GM21447 (cell line): ENCODE measurements around the gene CFAP46.

Experiments
- ATAC-seq: cut with Tn5 transposase; IDR thresholded peaks from one replicate; pipeline ENCODE4 v1.9.1; 2021; ENCODE audit not compliant: unreplicated experiment

The CFAP46 gene

GRCh38 chr10:132942101-132943057 is at the start of gene CFAP46:
Gene CFAP46, minus strand, starts transcription at chr10:132942570. Its CDS starts 86 bp downstream, at chr10:132942484.
- ATAC-seq = no peak

DNA sequence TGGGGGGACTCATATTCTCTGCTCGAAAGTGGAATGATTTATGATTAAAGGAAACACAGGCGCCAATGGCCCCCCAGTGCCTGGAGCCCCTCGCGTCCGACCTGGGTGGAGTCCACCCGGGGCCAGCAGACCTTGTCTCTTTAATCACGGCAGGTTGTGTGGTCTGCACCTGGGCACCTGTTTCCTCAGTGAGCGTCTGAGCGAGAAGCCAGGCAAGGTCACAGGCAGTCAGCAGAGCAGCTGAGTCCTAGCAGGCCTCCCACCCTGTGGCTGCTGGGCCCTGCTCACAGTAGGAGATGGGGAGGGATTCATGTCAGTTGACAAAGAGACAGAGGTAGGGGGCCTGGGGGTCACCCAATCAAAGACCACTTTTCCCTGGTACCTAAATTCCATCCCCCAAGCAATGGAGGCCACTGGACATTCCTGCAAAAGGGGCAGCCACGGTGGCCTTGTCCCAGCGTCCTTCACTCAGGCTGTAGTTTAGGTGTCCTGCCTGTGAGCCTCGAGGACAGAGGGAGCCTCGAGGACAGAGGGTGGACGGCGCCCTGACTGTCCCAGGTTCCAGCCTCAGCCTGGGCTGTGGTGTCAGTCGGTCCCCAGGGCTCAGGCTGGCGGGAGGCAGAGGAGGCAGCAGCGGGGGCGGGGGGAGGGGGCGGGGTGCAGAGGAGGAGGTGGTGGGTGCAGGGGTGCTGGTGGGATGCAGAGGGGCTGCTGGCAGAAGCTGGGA is 49.5 kb upstream of the CFAP46 start:
- no peak for ATAC-seq

- ATAC-seq = no peak
These were observed 48.5 kb upstream of the CFAP46 start for GRCh38 chr10:132990684-132991545.

- no peak for ATAC-seq
These were observed 47.4 kb upstream of the CFAP46 start for GRCh38 chr10:132989476-132990415.

GRCh38 chr10:132988988-132989387 is 46.6 kb upstream of the CFAP46 start:
- no peak for ATAC-seq

DNA sequence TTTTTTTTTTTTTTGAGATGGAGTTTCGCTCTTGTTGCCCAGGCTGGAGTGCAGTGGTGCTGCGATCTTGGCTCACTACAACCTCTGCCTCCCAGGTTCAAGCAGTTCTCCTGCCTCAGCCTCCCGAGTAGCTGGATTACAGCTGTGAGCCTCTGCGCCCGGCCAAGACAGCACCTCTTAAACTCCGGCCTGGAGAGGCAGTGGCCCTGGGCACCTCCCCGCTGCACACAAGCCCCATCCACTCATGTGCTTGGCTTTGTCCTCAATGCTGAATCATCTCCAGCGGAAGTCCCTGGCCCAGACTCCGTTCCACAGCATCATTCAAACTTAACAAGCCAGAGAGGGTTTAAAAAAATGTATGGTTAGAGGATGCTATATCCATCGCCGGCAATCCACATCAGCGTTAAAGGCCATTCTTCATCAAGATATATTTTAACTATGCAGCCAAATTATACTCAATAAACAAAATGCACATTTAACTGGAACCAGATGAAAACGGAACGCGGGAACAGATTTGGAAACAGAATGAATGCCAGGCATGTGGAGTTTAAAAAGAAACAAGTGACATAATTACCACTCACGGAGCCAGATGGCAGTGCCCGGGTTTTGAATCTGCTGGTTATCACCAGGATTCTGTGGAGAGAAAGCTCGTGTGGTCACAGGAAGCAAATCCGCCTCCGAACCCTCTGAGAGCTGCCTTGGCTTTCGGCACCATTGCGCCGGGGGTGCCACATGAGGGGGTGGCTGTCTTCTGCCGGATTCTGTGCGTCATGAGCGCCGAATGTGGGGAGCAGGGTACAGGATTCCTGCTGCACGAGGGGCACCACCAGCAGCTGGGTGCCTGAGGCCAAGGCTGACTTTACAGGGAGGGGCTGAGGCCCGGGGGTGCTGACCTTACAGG is 45.6 kb upstream of the CFAP46 start:
- ATAC-seq = no peak

DNA sequence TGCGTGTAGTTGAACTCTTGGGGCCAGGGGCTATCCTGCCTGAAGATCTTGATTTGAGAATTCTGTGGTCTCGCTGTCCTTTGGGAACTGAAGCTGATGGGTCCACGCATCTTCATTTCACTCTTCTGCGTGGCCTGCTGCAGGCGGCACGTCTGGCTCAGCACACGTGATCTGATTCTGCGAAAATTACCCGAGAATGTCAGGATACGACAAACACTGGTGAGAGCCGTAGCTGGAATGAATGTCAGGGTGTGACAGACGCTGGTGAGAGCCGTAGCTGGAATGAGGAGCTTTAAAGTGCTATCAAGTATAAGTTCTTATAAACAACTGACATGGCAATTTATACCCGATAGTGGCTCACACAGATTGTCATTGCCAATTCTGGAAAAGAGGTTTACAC is 44.6 kb upstream of the CFAP46 start:
- no peak for ATAC-seq

DNA sequence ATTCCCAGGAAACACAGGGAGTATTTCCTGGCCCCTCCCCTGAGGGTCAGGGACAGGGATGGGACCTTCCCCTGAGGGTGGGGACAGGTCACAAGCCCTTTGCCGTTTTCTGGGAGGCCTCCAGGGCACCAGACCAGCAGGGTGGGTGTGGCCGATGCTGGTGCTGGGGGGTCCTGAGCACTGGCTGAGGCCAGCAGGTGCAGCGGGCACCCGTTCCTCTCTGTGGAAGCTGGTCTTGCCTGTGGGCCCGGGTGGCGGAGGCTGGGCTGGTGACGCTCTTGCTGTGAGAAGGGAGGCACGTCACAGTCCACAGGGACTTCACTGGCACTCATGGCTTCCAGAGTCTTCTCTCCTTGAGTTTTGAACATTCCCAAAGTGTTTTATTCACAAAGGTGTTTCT is 44.2 kb upstream of the CFAP46 start:
- no peak for ATAC-seq

GRCh38 chr10:132986076-132986475 is 43.7 kb upstream of the CFAP46 start:
- no peak for ATAC-seq

- no peak for ATAC-seq
These were observed 43.2 kb upstream of the CFAP46 start for GRCh38 chr10:132985546-132985900.

GRCh38 chr10:132984801-132985545 is 42.6 kb upstream of the CFAP46 start:
- no peak for ATAC-seq

DNA sequence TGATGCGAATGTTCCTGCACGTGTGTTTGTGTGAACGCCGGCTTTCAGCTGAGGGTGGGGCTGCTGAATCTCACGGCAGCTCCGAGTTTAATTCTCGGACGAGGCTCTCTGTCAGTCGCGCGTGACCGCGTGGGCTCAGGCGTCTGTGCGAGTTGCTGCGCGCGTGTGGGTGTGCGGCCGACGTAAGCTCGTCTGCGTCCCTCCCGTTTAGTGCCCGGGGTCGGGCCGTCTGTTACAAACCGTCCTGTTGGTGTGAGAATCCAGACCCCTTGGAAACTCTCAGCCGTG is 41.6 kb upstream of the CFAP46 start:
- no peak for ATAC-seq

GRCh38 chr10:132983252-132984007 is 41.1 kb upstream of the CFAP46 start:
- no peak for ATAC-seq

- no peak for ATAC-seq
These were observed 40.1 kb upstream of the CFAP46 start for GRCh38 chr10:132982301-132982989.

GRCh38 chr10:132981746-132982145 is 39.4 kb upstream of the CFAP46 start:
- ATAC-seq = no peak

- no peak for ATAC-seq
These were observed 38.8 kb upstream of the CFAP46 start for GRCh38 chr10:132981173-132981555.

DNA sequence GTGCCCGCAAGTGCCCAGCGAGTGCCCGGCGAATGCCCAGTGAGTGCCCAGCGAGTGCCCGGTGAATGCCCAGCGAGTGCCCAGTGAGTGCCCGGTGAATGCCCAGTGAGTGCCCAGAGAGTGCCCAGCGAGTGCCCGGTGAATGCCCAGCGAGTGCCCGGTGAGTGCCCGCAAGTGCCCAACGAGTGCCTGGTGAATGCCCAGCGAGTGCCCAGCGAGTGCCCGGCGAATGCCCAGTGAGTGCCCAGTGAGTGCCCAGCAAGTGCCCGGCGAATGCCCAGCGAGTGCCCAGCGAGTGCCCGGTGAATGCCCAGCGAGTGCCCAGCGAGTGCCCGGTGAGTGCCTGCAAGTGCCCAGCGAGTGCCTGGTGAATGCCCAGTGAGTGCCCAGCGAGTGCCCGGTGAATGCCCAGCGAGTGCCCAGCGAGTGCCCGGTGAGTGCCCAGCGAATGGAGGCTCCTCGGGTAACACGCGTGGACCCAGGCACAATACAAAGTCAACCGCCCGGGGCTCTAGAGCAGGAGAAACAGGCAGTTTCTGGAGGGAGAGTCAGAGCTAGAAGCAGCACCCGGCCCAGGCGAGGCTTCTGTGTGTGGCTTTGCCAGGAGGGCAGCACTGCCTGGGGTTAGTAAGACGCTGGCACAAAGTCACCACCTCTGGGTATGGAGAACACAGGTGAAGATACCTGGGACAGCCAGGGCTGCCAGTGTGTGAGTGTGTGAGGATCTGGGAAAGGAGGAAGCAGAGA is 38.2 kb upstream of the CFAP46 start:
- no peak for ATAC-seq
